G401 (cell line): ENCODE measurements around the gene EPHA8. TPM values are rescaled to one million over a fixed set of nuclear protein-coding genes. Genes with fewer than 3 reads are reported as not detected.

Source experiments
- DNase-seq: peaks from one replicate; pipeline ENCODE4 v3.0.0-alpha.2; 2015; ENCODE audit warnings: low spot score
- in situ Hi-C: cut with HindIII; loops from 2 replicates; pipeline ENCODE4 v1.10.0; 2016; ENCODE audit warnings: low sequenced_read_pairs, mixed read lengths
- total RNA-seq: library from RNA; depleted of rRNA; stranded (reverse); fragments of >200 nt; shearing (Covaris generic); gene quantifications from 2 replicates; pipeline ENCODE4 v1.2.3, GENCODE V29; 2014

EPHA8 gene
- total RNA-seq, 1 experiment from 2014 or later: not detected

DNA sequence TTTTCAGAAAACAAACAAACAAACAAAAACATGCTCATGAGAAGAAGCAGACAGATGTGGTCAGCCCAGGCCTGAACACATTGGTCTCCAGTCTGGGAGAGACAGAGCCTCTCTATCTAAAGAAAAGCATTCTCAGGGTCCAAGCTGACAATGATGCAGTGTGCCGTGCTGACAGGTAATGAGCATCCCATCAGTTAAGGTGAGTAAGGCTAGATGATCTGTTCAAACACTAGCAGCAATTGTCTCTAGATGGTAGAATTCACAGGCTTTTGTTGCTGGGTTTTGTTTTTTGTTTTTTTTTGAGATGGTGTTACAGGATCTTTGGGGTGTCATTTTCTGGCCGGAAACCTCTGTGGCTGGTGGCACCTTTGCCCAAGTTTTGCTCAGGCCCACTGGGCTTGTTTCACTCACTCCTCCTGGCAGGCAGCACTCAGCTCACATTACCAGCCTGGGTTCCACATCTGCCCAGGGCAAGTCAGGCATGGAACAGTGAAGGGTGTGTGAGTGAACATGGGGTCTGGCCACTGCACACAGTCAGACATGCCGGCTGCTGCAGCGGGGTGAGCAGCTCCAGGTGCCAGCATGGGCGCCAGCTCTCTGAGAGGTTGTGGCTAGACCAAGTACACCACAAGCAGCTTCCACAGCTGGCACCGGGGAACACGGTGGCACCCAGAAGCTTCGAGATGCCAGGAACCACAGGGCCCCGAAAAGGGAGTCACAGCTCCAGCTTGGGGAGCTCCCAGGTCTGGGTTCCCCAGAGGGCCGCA, 70.6 kb downstream of the EPHA8 start:
- in situ Hi-C loops: no loop called here
- DNase-seq: no peak

DNA sequence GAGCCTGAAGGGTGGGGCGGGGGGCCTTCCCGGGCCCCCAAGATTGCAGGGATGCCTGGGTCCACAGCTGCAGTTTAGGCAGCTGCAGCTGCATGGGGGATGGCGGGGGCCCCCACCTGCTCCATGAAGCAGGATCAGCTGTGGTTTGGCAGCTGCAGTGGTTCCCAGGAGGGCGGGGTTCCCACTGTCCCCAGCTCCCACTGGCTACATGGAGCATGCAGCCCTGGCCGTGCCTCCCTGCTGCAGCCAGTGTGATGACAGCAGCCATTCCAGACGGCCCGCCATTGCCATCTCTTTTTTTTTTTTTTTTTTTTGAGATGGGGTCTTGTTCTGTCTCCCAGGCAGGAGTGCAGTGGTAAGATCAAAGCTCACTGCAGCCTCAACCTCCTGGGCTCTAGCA, 72.1 kb downstream of the EPHA8 start:
- no peak for DNase-seq
- in situ Hi-C loops: no loop called here

DNA sequence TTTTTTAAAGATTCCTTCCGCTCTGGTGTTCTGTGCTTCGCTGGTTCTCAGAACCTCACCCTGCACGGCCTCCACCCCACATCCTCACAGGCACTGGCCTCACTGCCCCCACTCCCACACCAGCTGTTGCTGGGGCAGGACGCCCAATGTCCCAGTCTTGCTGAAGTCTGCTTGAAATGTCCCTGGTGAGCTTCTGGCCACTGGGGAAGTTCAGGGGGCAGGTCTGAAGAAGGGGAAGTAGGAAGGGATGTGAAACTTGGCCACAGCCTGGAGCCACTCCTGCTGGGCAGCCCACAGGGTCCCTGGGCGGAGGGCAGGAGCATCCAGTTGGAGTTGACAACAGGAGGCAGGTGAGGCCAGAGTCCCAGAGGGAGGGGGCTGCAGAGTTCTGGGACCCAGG, 73.1 kb downstream of the EPHA8 start, which contains the start of gene C1QA:
Gene C1QA (plus strand): TSS at position 276 of the 400 bp plus-strand sequence. CDS start 989 bp downstream, outside the sequence.
- DNase-seq: no peak
- in situ Hi-C loops: no loop called here

DNA sequence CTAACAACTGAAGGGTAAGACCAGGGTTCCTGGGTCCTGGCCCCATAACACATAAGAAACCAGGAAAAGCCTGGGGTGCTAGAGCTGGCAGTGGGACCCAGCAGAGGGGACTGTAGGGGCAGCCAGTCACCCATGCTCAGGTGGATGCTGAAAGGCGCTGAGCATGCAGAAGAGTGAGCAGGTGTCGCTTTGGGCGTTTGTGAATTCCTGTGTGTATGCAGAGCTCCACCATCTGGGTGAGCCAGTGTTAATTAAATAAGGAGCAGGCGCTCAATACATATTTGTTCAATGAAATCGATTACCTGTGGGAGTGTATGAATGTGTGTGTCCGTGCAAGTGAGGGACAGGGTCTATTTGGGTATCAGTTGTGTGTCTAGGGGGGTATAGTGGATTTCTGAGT, 73.6 kb downstream of the EPHA8 start:
- no peak for DNase-seq
- in situ Hi-C loops: no loop called here

DNA sequence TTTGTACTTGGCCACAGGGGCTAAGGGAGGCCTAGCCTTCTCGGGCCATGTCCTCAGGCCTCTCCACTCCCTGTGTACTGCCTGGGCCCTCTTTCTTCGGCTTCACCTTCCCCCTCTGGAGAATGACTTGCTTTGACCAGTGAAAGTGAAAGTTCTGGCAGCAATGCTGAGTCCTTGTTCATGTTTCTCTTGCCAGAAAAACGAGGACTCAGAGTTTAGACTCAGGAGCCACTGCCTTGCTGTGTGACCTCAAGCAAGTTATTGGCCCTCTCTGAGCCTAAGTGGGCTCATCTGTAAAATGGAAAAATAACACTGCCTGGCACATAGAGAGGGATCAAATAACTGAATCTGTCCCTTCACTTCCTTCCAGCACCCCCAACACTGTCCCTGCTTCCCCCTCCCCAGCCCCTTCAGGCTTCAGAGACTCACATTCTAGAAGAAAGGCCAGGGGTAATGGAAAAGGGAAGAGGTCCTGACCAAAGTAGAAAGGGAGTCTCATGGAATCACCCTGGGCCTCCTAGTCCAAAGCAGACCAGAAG, 74.7 kb downstream of the EPHA8 start:
- in situ Hi-C loops: no loop called here
- DNase-seq: no peak

DNA sequence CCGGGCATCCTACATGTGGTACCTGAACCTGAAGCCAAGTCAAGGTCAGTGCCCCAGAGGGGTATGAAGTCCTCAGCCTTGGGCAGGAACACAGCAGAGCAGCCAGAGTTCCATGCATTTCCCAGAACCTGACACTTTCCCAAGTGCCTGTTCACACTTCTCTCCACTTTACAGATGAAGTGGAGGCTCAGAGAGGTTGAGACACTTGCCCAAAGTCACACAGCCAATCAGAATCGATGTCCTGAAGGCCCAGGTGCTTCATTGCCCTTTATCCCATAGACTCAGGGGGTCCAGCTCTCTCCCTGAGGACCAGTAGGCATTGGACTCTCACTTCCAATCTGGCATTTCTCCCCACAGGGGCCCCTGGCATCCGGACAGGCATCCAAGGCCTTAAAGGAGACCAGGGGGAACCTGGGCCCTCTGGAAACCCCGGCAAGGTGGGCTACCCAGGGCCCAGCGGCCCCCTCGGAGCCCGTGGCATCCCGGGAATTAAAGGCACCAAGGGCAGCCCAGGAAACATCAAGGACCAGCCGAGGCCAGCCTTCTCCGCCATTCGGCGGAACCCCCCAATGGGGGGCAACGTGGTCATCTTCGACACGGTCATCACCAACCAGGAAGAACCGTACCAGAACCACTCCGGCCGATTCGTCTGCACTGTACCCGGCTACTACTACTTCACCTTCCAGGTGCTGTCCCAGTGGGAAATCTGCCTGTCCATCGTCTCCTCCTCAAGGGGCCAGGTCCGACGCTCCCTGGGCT, 75.4 kb downstream of the EPHA8 start:
- in situ Hi-C loops: no loop called here

DNA sequence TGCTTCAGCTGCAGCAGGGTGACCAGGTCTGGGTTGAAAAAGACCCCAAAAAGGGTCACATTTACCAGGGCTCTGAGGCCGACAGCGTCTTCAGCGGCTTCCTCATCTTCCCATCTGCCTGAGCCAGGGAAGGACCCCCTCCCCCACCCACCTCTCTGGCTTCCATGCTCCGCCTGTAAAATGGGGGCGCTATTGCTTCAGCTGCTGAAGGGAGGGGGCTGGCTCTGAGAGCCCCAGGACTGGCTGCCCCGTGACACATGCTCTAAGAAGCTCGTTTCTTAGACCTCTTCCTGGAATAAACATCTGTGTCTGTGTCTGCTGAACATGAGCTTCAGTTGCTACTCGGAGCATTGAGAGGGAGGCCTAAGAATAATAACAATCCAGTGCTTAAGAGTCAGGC, 76.0 kb downstream of the EPHA8 start:
- no peak for DNase-seq
- in situ Hi-C loops: no loop called here

More for the DNA sequence above, 75.4 kb downstream of the EPHA8 start:
- no peak for DNase-seq

DNA sequence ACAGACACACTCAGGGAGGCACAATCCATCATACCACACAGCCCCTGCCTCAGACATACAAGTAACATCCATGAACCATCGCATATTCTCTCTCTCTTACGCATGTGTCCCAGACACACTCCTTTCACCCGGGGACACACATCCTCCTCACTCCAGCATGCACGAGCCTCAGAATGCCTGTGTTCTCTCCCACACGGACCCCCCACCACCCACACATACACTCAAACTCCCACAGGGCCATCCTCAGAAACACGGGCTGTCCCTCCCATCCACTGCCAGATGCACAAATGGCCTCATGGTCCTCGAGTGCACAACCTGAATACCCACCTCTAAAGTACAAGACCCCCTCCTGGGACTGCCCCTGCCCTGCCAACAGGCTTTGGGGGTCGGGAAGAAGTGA, 78.0 kb downstream of the EPHA8 start:
- DNase-seq: no peak
- in situ Hi-C loops: no loop called here

DNA sequence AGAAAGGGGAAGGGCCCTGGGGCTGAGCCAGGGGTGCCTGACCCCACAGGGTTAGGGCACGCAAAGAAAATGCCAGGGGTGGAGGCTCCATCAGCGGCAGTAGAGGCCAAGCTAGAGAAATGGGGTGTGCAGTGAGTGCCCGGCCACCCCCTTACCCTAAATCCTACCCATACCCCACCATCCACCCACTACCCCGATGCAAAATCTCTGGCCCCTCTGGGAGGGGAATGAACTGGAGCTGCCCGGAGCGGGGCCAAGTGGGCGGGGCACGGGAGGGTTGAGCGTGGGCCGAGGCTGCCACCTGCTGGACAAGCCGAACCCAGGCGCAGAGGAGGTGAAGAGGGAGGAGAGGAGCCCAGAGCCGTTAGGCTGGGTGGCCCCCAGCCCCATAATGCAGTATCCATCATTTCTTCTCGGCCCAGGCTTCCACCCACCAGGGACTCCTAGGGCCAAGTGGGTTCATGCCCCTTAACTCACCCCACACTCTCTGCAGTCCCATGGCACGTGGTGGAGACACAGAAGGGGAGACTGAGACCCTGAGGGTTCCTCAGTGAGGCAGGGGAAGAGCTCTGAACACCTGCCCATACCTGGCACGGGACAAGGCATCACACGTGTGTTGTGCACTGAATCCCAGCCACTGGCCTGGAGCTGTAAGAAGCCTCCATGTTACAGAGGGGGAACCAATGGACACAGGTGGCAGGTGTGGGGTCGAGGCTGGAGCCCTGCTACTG, 78.8 kb downstream of the EPHA8 start:
- DNase-seq: peak; percentile 59
- in situ Hi-C loops: no loop called here

DNA sequence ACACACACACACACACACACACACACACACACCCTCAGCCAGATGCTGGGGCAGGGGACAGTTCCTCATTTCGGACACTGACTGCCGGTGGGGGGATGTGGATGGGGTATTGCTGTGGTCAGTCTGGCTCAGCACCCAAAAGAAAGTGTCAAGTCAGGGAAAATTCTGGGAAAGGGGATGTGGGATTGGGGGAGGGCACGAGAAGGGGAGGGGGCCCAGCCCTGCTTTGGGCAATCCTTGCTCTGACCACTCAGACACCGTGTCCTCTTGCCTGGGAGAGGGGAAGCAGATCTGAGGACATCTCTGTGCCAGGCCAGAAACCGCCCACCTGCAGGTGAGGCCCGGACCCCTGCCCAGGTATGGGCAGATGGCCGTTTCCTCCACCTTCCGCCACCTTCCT, 80.1 kb downstream of the EPHA8 start, which contains the start of gene C1QC:
Gene C1QC (plus strand): TSS at position 253 of the 400 bp plus-strand sequence. CDS start 391 bp downstream, outside the sequence.
- in situ Hi-C loops: no loop called here
- no peak for DNase-seq

DNA sequence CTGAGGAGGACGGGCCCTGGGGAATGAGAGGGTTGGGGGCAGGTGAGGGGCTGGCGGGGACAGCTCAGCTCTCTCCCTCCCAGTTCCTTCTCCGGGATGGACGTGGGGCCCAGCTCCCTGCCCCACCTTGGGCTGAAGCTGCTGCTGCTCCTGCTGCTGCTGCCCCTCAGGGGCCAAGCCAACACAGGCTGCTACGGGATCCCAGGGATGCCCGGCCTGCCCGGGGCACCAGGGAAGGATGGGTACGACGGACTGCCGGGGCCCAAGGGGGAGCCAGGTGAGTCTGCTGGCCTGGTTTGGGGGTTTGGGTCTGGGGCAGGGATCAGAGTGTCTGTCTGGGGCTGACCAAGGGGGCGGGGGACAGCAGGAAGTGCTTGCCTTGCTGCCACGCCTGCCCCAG, 80.6 kb downstream of the EPHA8 start:
- no peak for DNase-seq
- in situ Hi-C loops: no loop called here

DNA sequence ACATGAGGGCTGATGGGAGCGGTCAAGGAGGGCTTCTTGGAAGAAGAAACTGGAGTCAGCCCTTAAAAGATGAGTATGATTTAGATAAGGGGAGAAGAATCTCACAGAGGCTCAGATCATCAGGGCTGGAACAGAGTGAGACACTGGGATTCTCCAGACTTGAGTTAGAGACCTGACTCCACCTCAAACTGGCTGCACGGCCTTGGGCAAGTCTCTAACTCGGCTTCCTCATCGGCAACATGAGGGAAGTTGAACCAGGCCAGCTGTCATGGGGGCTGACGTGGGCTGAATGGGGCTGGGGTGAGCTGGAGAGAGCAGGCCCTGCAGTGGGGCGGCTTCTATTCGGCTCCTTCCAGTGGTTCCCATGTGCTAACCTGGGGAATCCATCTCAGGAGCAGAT, 82.6 kb downstream of the EPHA8 start:
- in situ Hi-C loops: no loop called here
- DNase-seq: no peak

DNA sequence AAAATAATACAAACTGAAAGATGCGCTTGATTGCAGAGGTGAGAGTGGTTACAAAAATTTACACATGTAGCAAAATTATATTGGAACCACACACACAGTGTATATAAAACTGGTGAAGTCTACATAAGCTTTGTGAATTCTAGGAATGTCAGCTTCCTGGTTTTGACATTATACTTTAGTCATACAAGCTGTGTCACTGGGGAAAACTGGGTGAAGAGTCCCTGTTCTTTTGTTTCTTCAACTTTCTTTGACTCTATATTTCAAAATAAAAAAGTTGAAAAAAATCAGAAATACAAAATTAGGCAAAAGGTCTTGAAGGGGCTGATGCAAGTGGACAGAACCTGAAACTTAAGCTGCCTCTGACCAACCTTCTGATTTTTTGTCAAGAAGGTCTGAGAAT, 83.1 kb downstream of the EPHA8 start:
- in situ Hi-C loops: no loop called here
- no peak for DNase-seq

DNA sequence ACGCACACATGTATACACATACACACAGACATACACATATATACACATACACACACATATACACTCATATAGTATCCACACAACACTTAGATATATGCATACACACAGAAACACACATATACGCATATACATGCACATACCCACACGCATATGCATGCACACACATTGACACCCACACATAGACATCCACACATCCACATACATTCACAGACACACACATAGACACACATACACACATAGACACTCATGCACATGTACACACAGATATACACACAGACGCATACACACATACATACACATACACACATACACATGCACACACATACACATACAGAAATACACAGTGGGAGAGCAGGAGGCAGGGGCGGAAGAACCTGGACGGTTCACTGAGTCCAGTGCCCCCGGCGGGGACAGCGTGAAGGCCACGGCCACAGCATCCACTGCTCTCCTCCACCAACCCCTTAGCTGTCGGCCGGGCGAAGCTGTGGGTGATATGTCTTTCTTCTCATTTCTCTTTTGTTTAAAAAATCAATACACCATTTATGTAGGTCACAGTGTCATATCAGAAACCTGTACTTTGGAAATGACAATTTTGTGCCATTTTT, 86.9 kb downstream of the EPHA8 start:
- in situ Hi-C loops: no loop called here
- DNase-seq: no peak

DNA sequence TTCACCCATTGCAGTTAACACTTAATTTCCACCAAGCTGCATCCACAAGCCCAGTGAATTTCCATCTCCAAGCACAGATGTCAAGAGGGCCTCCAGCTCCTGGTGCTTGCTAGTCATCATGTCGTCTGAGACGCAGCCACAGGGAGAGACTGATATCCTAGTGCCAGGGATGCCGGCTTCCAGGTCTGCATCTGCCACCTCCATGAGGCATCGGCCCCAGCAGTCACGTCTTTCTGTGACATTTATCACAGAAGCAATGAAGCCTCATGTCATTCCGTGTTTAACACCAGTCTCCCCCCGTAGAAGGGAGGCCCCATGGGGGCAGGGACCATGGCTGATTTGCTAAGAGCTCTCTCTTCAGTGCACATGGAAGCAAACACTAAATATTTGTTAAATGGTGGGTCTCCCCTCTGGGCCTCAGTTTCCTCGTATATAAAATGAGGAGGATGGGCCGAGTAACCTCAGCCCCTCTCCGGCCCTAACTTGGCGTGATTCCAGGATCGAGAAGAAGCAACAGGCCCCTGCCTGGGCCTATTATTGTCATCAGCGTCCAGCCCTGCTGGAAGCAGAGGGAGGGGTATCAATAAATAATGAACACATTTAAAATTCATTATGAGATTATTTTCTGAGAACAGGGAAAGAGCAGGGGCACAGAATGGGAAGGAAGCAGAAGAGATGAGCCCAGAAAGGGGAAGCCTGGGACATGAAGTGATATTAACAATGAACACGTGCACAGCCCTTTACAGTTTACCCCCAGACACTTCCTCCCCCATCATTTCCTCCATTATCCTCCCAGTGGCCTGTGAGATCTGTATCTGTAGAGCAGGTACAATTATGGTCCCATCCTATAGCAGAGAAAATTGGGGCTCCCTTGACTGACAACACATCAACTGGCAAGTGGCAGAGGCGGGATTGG, 88.9 kb downstream of the EPHA8 start:
- in situ Hi-C loops: no loop called here
- DNase-seq: no peak

DNA sequence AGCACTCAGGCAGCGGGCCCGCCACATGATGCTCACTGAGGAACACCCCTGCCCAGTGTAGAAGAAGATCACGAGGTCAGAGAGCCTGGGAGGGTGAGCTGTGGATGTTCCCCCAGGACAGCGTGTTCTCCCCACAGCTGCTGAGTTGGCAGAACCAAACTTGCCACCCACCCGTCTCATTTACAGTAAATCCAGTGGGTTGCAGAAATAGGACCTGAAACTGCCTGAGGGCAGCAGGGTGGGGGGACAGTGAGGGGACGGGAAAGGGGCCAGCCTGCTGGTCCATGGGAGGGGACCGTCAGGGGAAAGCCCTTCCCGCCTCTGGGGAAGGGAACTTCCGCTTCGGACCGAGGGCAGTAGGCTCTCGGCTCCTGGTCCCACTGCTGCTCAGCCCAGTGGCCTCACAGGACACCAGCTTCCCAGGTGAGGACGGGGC, 89.6 kb downstream of the EPHA8 start, which contains the start of gene C1QB:
Gene C1QB (plus strand): TSS at position 356 of the 436 bp plus-strand sequence. CDS start 6,227 bp downstream, outside the sequence.
- no peak for DNase-seq
- in situ Hi-C loops: no loop called here
